Measurements from ENCODE around the gene BUD23.

The BUD23 gene

GRCh38 chr7:73741600-73741999 lies 58.2 kb downstream of the BUD23 start:
- DNase-seq (ENCODE audit: low read depth, low spot score) = no peak

- no peak for DNase-seq (ENCODE audit: low read depth, low spot score)
Observed at GRCh38 chr7:73742338-73742752, 58.9 kb downstream of the BUD23 start.

- no peak for DNase-seq (ENCODE audit: low read depth, low spot score)
Observed at GRCh38 chr7:73742753-73743641, 59.6 kb downstream of the BUD23 start.

- DNase-seq (ENCODE audit: low read depth, low spot score) = no peak
Observed at GRCh38 chr7:73746378-73746777, 63.0 kb downstream of the BUD23 start.

All from activated CD4-positive, CD25-positive, alpha-beta regulatory T cell treated with anti-CD3 and anti-CD28 coated beads, Interleukin-2, amount 50 U/mL, for 16 hours (primary cell).